Measurements from ENCODE around the gene BCAR3.

The BCAR3 gene

GRCh38 chr1:93703643-93704042 lies 22.0 kb upstream of the BCAR3 start:
- Histone ChIP-seq H3K27ac (ENCODE audit: low read depth, low read length) (no peak overlapping the region), H4K20me1 (ENCODE audit: low read depth, low read length) (no peaks in the 10 kb centered on the region), H3K27me3 (ENCODE audit: low read length) (no peaks in the 10 kb centered on the region), H3F3A (ENCODE audit: insufficient read depth) (no peaks in the 10 kb centered on the region), H3K4me2 (ENCODE audit: low read depth, low read length, poor library complexity, severe bottlenecking) (no peak overlapping the region), H3K9me3 (ENCODE audit: insufficient read depth, low read length) (no peaks in the 10 kb centered on the region), H3K4me3 (ENCODE audit: insufficient read depth, low read length, poor library complexity, severe bottlenecking) (no peak overlapping the region), H3K9me2 (replicated peaks; ENCODE audit: insufficient read depth, low read length) (no peaks in the 10 kb centered on the region), H3K9ac (ENCODE audit: low read length) (no peak overlapping the region), H3K36me3 (ENCODE audit: low read length) (no peaks in the 10 kb centered on the region), H2AFZ (ENCODE audit: low read depth, low read length, severe bottlenecking) (no peak overlapping the region), H3K79me2 (ENCODE audit: insufficient read depth, low read length) (no peaks in the 10 kb centered on the region)
- TF ChIP-seq EZH2phosphoT487 (conservative IDR thresholded peaks at IDR 0.05; ENCODE audit: low read length): no peak
- no peak for TF ChIP-seq CTCF (IDR thresholded peaks at IDR 0.05; ENCODE audit: insufficient read depth, low read length, poor library complexity, severe bottlenecking)

- no peaks in the 10 kb centered on the region for H3K27me3 ChIP-seq (ENCODE audit: low read length)
- H3K9ac ChIP-seq (ENCODE audit: low read length): no peak overlapping the region
- H3K9me3 ChIP-seq (ENCODE audit: insufficient read depth, low read length): no peaks in the 10 kb centered on the region
- no peaks in the 10 kb centered on the region for H3K9me2 ChIP-seq (replicated peaks; ENCODE audit: insufficient read depth, low read length)
- H3K79me2 ChIP-seq (ENCODE audit: insufficient read depth, low read length): no peaks in the 10 kb centered on the region
- no peak overlapping the region for H3K4me3 ChIP-seq (ENCODE audit: insufficient read depth, low read length, poor library complexity, severe bottlenecking)
- TF ChIP-seq EZH2phosphoT487 (conservative IDR thresholded peaks at IDR 0.05; ENCODE audit: low read length): no peak
- TF ChIP-seq CTCF (IDR thresholded peaks at IDR 0.05; ENCODE audit: insufficient read depth, low read length, poor library complexity, severe bottlenecking): no peak
- no peaks in the 10 kb centered on the region for H3F3A ChIP-seq (ENCODE audit: insufficient read depth)
- no peaks in the 10 kb centered on the region for H4K20me1 ChIP-seq (ENCODE audit: low read depth, low read length)
- H3K36me3 ChIP-seq (ENCODE audit: low read length): no peaks in the 10 kb centered on the region
- no peak overlapping the region for H3K27ac ChIP-seq (ENCODE audit: low read depth, low read length)
- no peak overlapping the region for H3K4me2 ChIP-seq (ENCODE audit: low read depth, low read length, poor library complexity, severe bottlenecking)
- no peak overlapping the region for H2AFZ ChIP-seq (ENCODE audit: low read depth, low read length, severe bottlenecking)
These were observed 21.2 kb upstream of the BCAR3 start for GRCh38 chr1:93702828-93703183.

- Histone ChIP-seq H2AFZ (ENCODE audit: low read depth, low read length, severe bottlenecking) (no peak overlapping the region), H3K27me3 (ENCODE audit: low read length) (no peaks in the 10 kb centered on the region), H3K9me2 (replicated peaks; ENCODE audit: insufficient read depth, low read length) (no peaks in the 10 kb centered on the region), H3K4me2 (ENCODE audit: low read depth, low read length, poor library complexity, severe bottlenecking) (no peak overlapping the region), H3K79me2 (ENCODE audit: insufficient read depth, low read length) (no peaks in the 10 kb centered on the region), H3K9me3 (ENCODE audit: insufficient read depth, low read length) (no peaks in the 10 kb centered on the region), H3F3A (ENCODE audit: insufficient read depth) (no peaks in the 10 kb centered on the region), H3K27ac (ENCODE audit: low read depth, low read length) (no peak overlapping the region), H3K4me3 (ENCODE audit: insufficient read depth, low read length, poor library complexity, severe bottlenecking) (no peak overlapping the region), H4K20me1 (ENCODE audit: low read depth, low read length) (no peaks in the 10 kb centered on the region), H3K9ac (ENCODE audit: low read length) (no peak overlapping the region), H3K36me3 (ENCODE audit: low read length) (no peaks in the 10 kb centered on the region)
- TF ChIP-seq CTCF (IDR thresholded peaks at IDR 0.05; ENCODE audit: insufficient read depth, low read length, poor library complexity, severe bottlenecking): no peak
- no peak for TF ChIP-seq EZH2phosphoT487 (conservative IDR thresholded peaks at IDR 0.05; ENCODE audit: low read length)
These were observed 20.6 kb upstream of the BCAR3 start for GRCh38 chr1:93702111-93702827.

Measured in SU-DHL-6 (cell line).